Naive thymus-derived CD8-positive, alpha-beta T cell (primary cell): ENCODE data around the gene TRNAU1AP. TPM values are rescaled to one million over a fixed set of nuclear protein-coding genes. Genes with fewer than 3 reads are reported as not detected.
A peak's percentile ranks its signal among the peaks of the same experiment; 100 is the strongest.
"Not testable (repeated sequence)": the region's sequence is repeated elsewhere in the genome, so short reads cannot be mapped to it uniquely, and the experiment has no call there.

ENCODE experiments used
- ATAC-seq, 2 donors: fragments of 150-1000 bp; cut with Tn5 transposase in 1 of 2; sonication (Bioruptor Pico), chemical (Tn5 transposase) in 1 of 2; 1 replicate in 1 of 2; 2 replicates in 1 of 2; pipeline ENCODE4 v1.10.0; 2021; ENCODE audit warnings: mild to moderate bottlenecking in 2 of 2, moderate library complexity in 2 of 2
- POLR2A ChIA-PET: fragments of 350-600 bp; sonication (Branson Sonifier 250); formaldehyde crosslinking; loops from one replicate; lab custom pipeline; 2021; ENCODE audit warnings: antibody characterized with exemption; lab: Charles Lee
- DNase-seq, 10 donors: peaks; one replicate each; pipeline versions ENCODE4 v3.0.0 to v3.0.0-alpha.2; 2020 to 2022
- H3K27ac Mint-ChIP-seq, 10 donors: one replicate each; pipeline ENCODE4 v1.8.0; 2020 to 2022; ENCODE audit warnings: mild to moderate bottlenecking in 10 of 10, mixed read lengths in 10 of 10, moderate library complexity in 4 of 10, inconsistent platforms in 1 of 10
- H3K27me3 Mint-ChIP-seq, 5 donors: one replicate each; pipeline ENCODE4 v1.8.0; 2021 to 2022; ENCODE audit warnings: mixed read lengths in 5 of 5
- H3K36me3 Mint-ChIP-seq, 3 donors: one replicate each; pipeline ENCODE4 v1.8.0; 2020 to 2022; ENCODE audit warnings: mixed read lengths in 3 of 3, mild to moderate bottlenecking in 2 of 3, inconsistent platforms in 1 of 3
- H3K4me1 Mint-ChIP-seq, 4 donors: one replicate each; pipeline ENCODE4 v1.8.0; 2021 to 2022; ENCODE audit warnings: mixed read lengths in 4 of 4
- H3K4me3 Mint-ChIP-seq, 10 donors: one replicate each; pipeline ENCODE4 v1.8.0; 2020 to 2022; ENCODE audit warnings: mild to moderate bottlenecking in 10 of 10, mixed read lengths in 10 of 10, moderate library complexity in 6 of 10, inconsistent platforms in 1 of 10
- H3K9me3 Mint-ChIP-seq, 9 donors: one replicate each; pipeline ENCODE4 v1.8.0; 2020 to 2022; ENCODE audit warnings: mixed read lengths in 9 of 9, mild to moderate bottlenecking in 3 of 9, inconsistent platforms in 1 of 9, moderate library complexity in 1 of 9
- polyA plus RNA-seq, 3 donors: library from polyadenylated mRNA; unstranded; fragments of 300-500 nt; fragmentation: Illumina TruSeq; gene quantifications; one replicate each; pipeline ENCODE4 v1.2.3, GENCODE V29; 2021
- total RNA-seq, 8 experiments: library from RNA in 2 of 8; stranded (reverse) in 2 of 8; gene quantifications; one replicate each; pipeline ENCODE4 v1.2.3 and lab custom pipeline; 2021 to 2026

TRNAU1AP gene
- total and polyA plus RNA-seq, 5 experiments from 2014 or later: 21.5 to 42.8 (median 25.3) TPM

DNA sequence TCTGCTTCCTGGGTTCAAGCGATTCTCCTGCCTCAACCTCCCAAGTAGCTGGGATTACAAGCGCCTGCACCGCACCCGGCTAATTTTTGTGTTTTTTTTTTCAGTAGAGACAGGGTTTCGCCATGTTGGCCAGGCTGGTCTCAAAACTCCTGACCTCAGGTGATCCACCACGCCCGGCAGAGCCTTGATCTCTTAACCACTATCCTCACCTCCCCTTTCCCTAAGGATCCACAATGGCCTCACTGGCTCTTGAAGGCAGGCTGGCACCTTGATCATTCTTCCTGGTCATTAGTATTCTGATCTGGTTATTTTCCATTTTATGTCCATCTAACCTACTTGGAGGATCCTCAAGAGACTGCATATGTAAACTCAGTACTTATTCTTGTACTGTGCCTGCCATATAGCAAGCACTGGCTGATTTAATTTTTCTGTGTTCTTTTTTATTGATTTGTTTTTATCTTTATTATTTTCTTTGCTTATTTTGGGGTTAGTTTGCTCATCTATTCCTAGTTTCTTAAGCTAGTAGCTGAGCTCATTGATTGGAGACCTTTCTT, 40.8 kb upstream of the TRNAU1AP start:
- POLR2A ChIA-PET: interaction anchor here (0.6 to 0.7 kb wide), 2 partner anchors 175 to 419 kb away, joined by 4 to 7 read pairs; no protein-coding TSS in a partner anchor
- no peaks in the 10 kb centered on the region for H3K9me3 Mint-ChIP-seq
- peaks cover 10 to 79% (median 38%) of the 10 kb centered on the region in 3 donors for H3K36me3 Mint-ChIP-seq

GRCh38 chr1:28514445-28514933, 38.4 kb upstream of the TRNAU1AP start:
- Mint-ChIP-seq H3K4me1 (peaks cover 23 to 66% (median 56%) of the 10 kb centered on the region in 4 donors), H3K27ac (peak overlapping the region in 7 of 10 donors; percentile 11 to 81 (median 55)), H3K36me3 (peaks cover 6 to 58% (median 26%) of the 10 kb centered on the region in 3 donors), H3K4me3 (peak overlapping the region in 1 of 10 donors; percentile 18)
- ATAC-seq, DNase-seq, H3K9me3 Mint-ChIP-seq, H3K27me3 Mint-ChIP-seq: not testable (repeated sequence)
- POLR2A ChIA-PET: interaction anchor here (0.7 to 4.6 kb wide), 3 partner anchors 7 to 313 kb away, joined by 3 to 42 read pairs (median 4); partner anchors contain the start of gene RCC1

More for the DNA sequence above, 40.8 kb upstream of the TRNAU1AP start:
- ATAC-seq (no peak), DNase-seq (no peak)
- Mint-ChIP-seq H3K27me3 (no peaks in the 10 kb centered on the region), H3K4me3 (peak overlapping the region; percentile 57 to 99 (median 72)), H3K27ac (peak overlapping the region; percentile 73 to 91 (median 84)), H3K4me1 (peaks cover 19 to 70% (median 59%) of the 10 kb centered on the region in 4 donors)

- Mint-ChIP-seq H3K27ac (peak overlapping the region in 6 of 10 donors; percentile 13 to 94 (median 70)), H3K4me3 (peak overlapping the region in 3 of 10 donors; percentile 39 to 70 (median 45)), H3K4me1 (peaks cover 13 to 50% (median 39%) of the 10 kb centered on the region in 4 donors), H3K27me3 (no peaks in the 10 kb centered on the region), H3K36me3 (peaks cover 0 to 37% (median 10%) of the 10 kb centered on the region in 3 donors), H3K9me3 (no peaks in the 10 kb centered on the region)
- POLR2A ChIA-PET: interaction anchor here (0.7 to 4.6 kb wide), 2 partner anchors 9 to 29 kb away, joined by 6 to 42 read pairs; partner anchors contain the start of gene RCC1
- ATAC-seq (no peak), DNase-seq (no peak)
Measured at GRCh38 chr1:28516518-28516956, 36.3 kb upstream of the TRNAU1AP start.

DNA sequence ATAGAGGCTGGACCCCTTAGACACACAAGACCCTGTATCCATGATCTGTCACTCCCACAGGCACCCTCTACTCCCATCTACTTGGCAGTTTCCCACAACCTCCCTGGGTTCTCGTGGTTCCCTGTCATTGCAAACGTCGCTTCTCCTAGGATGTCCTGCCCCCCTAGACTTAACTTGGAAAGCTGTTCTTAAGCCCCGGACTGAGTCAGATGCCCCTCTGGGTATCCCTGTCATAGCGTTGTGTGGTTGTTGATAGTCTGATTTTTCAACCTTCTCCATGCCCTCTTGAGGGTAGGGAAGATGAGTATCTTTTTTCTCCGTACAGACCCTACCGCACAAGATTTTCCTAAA, 35.3 kb upstream of the TRNAU1AP start:
- POLR2A ChIA-PET: interaction anchor here (1.1 to 4.6 kb wide), 3 partner anchors 10 to 64 kb away, joined by 3 to 42 read pairs (median 15); partner anchors contain the start of gene RCC1
- H3K27me3 Mint-ChIP-seq: no peaks in the 10 kb centered on the region
- peak overlapping the region; percentile 27 to 94 (median 79) for H3K27ac Mint-ChIP-seq
- ATAC-seq (peak in 1 of 2 donors; percentile 0), DNase-seq (no peak)
- H3K9me3 Mint-ChIP-seq: no peaks in the 10 kb centered on the region
- H3K4me1 Mint-ChIP-seq: peaks cover 14 to 47% (median 37%) of the 10 kb centered on the region in 4 donors
- H3K36me3 Mint-ChIP-seq: peaks cover 0 to 28% (median 4%) of the 10 kb centered on the region in 3 donors
- peak overlapping the region; percentile 52 to 92 (median 86) for H3K4me3 Mint-ChIP-seq

DNA sequence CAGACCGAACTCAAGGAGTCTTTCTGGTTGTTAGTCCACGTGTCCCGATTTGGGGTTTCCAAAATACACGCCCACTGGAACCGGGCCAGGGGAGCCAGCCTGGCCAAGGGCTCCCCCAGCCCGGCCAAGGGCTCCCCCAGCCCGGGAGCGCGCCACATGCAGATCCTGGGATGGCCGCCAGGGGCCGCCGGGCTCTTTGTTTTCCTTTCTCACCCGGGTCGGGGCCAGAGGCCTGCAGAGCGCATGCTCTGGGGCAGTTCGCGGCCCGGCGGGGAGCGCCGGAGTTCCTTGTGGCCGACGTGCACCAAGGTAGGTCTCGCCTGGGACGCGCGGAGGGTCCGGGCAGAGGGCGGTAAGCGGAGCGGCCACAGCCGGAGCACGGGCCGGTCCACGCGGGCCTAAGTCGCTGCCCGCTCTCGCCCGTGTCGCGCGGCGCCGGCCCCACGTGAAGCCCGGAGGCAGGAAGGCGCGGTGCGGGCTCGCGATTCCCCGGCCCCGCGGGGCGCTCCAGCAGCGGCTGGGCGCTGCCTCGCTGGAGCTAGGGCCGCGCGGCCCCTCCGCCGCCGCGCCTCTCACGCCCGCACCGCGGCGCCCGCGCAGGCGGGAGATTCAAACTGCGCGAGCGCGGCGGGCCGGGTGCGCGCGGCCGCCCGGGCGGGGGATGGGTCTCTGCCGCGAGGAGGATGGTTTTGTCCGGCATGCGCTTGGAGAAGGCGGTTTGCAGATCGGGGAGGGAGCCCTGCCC, 34.7 kb upstream of the TRNAU1AP start:
- Mint-ChIP-seq H3K36me3 (peaks cover 0 to 24% (median 3%) of the 10 kb centered on the region in 3 donors), H3K4me3 (peak overlapping the region; percentile 81 to 92 (median 88)), H3K4me1 (peaks cover 14 to 41% (median 32%) of the 10 kb centered on the region in 4 donors), H3K27me3 (no peaks in the 10 kb centered on the region), H3K9me3 (no peaks in the 10 kb centered on the region), H3K27ac (peak overlapping the region in 9 of 10 donors; percentile 66 to 94 (median 84))
- POLR2A ChIA-PET: interaction anchor here (0.6 to 4.6 kb wide), 5 partner anchors 11 to 275 kb away, joined by 3 to 42 read pairs (median 5); partner anchors contain the start of genes RCC1 and YTHDF2
- ATAC-seq (peak; percentile 87), DNase-seq (peak; percentile 77 to 92 (median 86))

DNA sequence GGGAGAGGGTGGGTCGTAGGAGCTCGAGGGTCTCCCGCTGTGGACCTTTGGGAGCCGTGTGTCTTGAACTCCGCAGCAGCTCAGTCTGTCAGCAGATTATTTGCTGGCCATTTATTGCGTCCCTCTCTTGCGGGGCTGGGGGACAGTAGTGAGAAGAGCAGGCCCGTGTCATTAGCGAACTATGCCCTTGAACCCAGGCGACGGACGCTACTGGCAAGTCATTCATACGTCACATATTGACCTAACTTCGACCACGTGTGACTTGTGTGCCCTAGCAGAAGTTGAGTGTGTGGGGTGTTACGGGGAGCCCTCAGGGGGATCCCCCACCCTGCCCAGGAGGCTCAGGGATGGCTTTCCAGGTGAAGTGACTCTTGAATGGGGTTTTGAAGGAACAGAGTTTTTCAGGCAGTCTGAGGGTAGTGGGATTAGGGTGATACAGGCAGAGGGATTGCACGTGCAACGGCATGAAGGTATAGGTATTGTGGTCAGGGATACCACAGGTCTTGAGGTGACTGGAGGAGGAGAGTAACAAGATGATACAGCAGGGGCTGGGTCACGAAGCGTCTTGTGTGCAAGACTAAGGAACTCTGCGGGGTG, 34.0 kb upstream of the TRNAU1AP start:
- POLR2A ChIA-PET: interaction anchor here (0.6 to 4.6 kb wide), 5 partner anchors 11 to 276 kb away, joined by 3 to 42 read pairs (median 5); partner anchors contain the start of genes RCC1 and YTHDF2

GRCh38 chr1:28519946-28520725, 32.7 kb upstream of the TRNAU1AP start:
- ATAC-seq: no peak
- H3K27me3 Mint-ChIP-seq: no peaks in the 10 kb centered on the region
- no peaks in the 10 kb centered on the region for H3K9me3 Mint-ChIP-seq
- DNase-seq: no peak
- peak overlapping the region in 5 of 10 donors; percentile 33 to 83 (median 53) for H3K4me3 Mint-ChIP-seq
- POLR2A ChIA-PET: interaction anchor here (1.1 to 3.0 kb wide), 2 partner anchors 13 to 61 kb away, joined by 6 to 9 read pairs; no protein-coding TSS in a partner anchor
- peak overlapping the region in 1 of 10 donors; percentile 38 for H3K27ac Mint-ChIP-seq
- H3K4me1 Mint-ChIP-seq: peaks cover 16 to 32% (median 29%) of the 10 kb centered on the region in 4 donors
- peaks cover 0 to 17% (median 0%) of the 10 kb centered on the region in 3 donors for H3K36me3 Mint-ChIP-seq

More for the DNA sequence above, 34.0 kb upstream of the TRNAU1AP start:
- Mint-ChIP-seq H3K4me3 (peak overlapping the region; percentile 58 to 91 (median 84)), H3K27ac (peak overlapping the region in 9 of 10 donors; percentile 39 to 90 (median 81)), H3K27me3 (no peaks in the 10 kb centered on the region), H3K36me3 (peaks cover 0 to 22% (median 3%) of the 10 kb centered on the region in 3 donors), H3K9me3 (no peaks in the 10 kb centered on the region), H3K4me1 (peaks cover 14 to 37% (median 29%) of the 10 kb centered on the region in 4 donors)
- ATAC-seq (no peak), DNase-seq (peak in 1 of 10 donors; percentile 21)

GRCh38 chr1:28520796-28521195, 32.1 kb upstream of the TRNAU1AP start:
- H3K27ac Mint-ChIP-seq, H3K9me3 Mint-ChIP-seq, ATAC-seq, H3K4me3 Mint-ChIP-seq, DNase-seq, H3K27me3 Mint-ChIP-seq: not testable (repeated sequence)
- peaks cover 0 to 15% (median 0%) of the 10 kb centered on the region in 3 donors for H3K36me3 Mint-ChIP-seq
- peaks cover 16 to 32% (median 29%) of the 10 kb centered on the region in 4 donors for H3K4me1 Mint-ChIP-seq
- POLR2A ChIA-PET: interaction anchor here (3.0 kb wide), 1 partner anchor 14 kb away, joined by 9 read pairs; no protein-coding TSS in a partner anchor

DNA sequence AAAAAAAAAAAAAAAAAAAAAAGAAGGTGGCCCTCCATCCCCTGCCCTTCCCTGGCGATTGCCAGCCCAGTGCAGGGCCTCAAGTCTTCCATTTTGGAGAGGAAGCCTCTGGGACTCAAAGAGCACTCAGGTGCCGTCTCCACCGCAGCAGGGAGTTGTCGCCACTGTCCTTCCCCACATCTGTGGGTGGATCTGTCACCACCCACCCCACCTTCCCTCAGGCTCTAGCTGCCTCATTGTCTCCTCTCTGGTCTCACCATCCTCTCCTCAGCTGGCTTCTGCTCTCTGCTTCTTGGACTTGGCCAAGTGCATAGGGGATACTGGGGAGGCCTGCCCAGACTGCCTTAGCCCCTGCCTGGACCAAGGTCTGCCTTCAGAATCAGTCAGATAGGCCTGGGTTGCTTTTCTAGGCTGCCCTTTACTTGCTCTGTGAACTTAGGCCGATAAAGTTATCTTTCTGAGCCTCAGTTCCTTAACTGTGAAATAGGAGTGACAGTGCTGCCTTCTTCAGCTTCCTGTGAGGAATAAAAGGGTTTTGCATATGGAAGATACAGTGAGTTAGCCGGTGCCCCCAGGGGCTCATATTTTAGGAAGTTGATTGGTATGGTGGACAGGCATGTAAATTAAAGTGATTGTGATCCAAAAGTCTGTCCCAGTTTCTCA, 31.3 kb upstream of the TRNAU1AP start:
- peak overlapping the region in 1 of 10 donors; percentile 58 for H3K4me3 Mint-ChIP-seq
- ATAC-seq (no peak), DNase-seq (no peak)
- H3K27ac Mint-ChIP-seq: peak overlapping the region in 1 of 10 donors; percentile 8
- POLR2A ChIA-PET: interaction anchor here (3.0 kb wide), 1 partner anchor 15 kb away, joined by 9 read pairs; no protein-coding TSS in a partner anchor
- H3K9me3 Mint-ChIP-seq: no peaks in the 10 kb centered on the region
- H3K27me3 Mint-ChIP-seq: no peaks in the 10 kb centered on the region
- H3K4me1 Mint-ChIP-seq: peaks cover 16 to 31% (median 28%) of the 10 kb centered on the region in 4 donors
- peaks cover 0 to 15% (median 0%) of the 10 kb centered on the region in 3 donors for H3K36me3 Mint-ChIP-seq

GRCh38 chr1:28522537-28522936, 30.3 kb upstream of the TRNAU1AP start:
- POLR2A ChIA-PET: interaction anchor here (3.0 kb wide), 1 partner anchor 16 kb away, joined by 9 read pairs; no protein-coding TSS in a partner anchor
- Mint-ChIP-seq H3K27ac (peak overlapping the region in 1 of 10 donors; percentile 8), H3K4me1 (peaks cover 13 to 24% (median 21%) of the 10 kb centered on the region in 4 donors), H3K36me3 (peaks cover 0 to 15% (median 0%) of the 10 kb centered on the region in 3 donors)
- not testable (repeated sequence) for ATAC-seq, H3K27me3 Mint-ChIP-seq, H3K4me3 Mint-ChIP-seq, H3K9me3 Mint-ChIP-seq, DNase-seq
